GM20431 (cell line): ENCODE measurements around the gene FBXO2.

ENCODE experiments used
- in situ Hi-C: fragments of 300-500 bp; cut with MseI, MboI; formaldehyde crosslinking; loops from one replicate; pipeline ENCODE4 v1.15.0; 2020; ENCODE audit warnings: low sequenced_read_pairs; ENCODE audit not compliant: unreplicated experiment

FBXO2 gene, protein sequence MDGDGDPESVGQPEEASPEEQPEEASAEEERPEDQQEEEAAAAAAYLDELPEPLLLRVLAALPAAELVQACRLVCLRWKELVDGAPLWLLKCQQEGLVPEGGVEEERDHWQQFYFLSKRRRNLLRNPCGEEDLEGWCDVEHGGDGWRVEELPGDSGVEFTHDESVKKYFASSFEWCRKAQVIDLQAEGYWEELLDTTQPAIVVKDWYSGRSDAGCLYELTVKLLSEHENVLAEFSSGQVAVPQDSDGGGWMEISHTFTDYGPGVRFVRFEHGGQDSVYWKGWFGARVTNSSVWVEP

DNA sequence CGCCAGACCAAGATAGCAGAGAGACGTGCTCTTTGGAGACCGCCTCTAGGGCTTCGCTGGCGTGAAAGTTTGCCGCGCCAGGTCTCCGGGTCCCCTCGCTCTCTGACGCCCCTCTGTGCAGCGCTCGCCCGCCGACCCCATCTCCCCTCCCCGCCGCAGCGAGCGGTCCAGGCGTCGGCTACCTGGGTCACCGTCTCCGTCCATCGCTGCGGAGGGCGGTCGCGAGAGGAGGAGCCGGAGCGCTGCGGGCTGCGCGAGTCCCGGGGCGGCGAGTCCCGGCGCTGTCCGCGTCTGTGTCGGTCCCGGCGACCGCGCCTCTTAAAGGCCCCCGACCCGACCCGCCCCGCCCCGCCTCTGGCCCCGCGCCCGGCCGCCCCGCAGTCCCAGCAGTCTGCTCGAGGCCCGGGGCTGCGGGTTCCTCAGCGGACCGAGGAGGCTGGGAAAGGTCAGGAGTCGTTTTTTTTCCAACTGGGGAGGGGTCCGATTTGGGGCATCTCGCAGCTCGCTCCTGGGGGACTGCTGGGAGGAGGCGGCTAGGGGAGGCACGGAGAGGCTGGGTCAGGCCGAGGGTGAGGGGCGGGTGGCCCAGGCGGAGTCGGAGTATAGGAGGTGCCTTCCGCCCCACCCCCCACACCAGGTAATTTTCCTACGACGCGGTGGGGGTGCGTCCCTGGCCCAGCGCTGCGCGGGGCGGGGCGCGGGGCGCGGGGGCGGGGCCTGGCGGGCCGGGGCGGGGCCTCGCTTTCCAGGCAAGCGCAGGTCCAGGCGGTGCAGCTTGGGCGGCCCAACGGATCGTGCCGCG lies at the start of gene FBXO2, which contains the start of gene FBXO44:
Gene FBXO2, minus strand, starts transcription at position 293 of the 802 bp plus-strand sequence. Its CDS starts 89 bp downstream, at position 204.
Gene FBXO44, plus strand, starts transcription at position 741 of the 802 bp plus-strand sequence. CDS start 959 bp downstream, outside the sequence.
- in situ Hi-C loops = loop anchor here (10.0 kb wide), 1 partner anchor 70 kb away; no protein-coding TSS in a partner anchor

DNA sequence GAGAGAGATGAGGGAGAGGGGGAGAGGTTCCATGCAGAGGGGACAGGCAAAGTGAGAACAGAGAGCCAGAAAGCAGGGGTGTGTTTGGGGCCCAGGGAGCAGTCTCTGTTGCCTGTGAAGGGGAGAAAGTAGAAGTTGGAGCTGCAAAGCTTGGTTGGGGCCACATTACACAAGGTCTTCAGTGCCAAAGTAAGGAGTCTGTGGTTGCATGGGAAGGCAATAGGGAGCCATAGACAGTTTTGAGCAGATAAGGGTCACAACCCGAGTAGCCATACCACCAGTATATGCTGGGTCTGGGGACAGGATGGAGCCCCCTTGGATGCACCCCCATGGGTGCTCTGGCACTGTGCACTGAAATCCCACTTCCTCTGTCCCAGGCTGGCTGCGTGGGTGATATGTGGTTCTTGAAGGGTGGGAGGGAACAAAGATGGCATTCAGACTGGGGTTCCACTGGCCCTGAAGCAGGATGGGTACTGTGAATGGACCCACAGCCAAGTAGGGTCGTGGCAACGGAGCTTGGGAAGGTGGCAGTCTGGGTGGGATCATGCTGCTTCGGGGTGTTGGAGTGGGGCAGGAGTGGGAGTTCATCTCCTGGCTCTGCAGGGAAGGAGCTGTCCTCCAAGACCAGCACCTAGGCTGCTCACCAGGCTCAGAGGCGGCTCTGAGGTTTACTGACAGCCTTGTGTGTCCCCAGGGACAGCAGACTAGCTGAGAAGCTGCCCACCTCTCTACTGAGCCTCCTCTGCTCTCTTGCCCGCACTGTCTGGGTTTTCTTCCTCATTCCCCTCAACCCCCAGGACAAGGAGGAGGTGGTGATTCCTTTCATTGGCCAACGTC lies 49.3 kb upstream of the FBXO2 start:
- in situ Hi-C loops = no loop called here

DNA sequence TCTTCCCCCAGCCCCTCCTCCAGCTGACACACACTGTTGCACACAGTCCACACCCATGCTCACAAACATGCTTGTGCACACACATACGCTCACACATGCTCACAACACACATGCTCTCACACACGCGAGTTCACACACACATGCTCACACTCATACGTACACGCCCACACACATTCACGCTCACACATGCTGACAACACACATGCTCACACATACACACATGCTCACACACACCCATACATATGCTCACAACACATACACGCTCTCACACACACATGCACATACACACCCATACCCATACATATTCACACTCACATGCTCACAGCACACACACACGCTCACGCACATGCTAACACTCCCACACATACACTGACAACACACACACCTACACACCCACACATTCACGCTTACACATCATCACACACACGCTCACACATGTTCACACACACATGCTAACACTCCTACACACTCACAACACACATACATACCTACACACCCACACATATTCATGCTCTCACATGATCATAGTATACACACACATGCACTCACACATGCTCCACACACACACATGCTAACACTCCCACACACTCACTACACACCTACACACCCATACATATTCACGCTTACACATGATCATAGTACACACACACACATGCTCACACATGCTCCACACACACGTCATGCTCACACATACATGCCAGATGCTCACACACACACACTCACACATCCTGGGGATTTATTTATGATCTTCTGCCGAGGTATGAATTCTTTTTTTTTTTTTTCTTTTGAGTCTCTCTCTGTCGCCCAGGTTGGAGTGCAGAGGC lies 48.0 kb upstream of the FBXO2 start:
- in situ Hi-C loops = no loop called here

DNA sequence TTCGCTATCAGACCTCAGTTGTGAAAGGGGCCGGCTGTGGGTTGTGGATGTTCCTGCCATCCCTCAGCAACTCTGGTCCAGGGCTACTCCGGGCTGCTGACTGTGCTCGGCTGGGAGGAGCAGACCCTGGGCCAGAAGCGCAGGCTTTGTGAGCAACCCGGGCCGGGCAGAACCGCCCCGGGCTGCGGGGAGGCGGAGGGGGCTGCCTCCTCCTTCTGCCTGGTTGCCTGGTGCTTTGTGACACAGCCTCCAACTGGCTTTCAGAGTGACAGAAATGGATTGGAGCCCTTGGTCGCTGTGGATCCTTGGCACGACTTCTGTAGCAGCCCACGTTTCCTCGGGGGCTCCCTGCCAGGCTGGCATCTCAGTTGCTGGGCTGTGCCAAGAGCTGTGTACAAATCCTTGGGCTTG lies 47.3 kb upstream of the FBXO2 start:
- in situ Hi-C loops = no loop called here

DNA sequence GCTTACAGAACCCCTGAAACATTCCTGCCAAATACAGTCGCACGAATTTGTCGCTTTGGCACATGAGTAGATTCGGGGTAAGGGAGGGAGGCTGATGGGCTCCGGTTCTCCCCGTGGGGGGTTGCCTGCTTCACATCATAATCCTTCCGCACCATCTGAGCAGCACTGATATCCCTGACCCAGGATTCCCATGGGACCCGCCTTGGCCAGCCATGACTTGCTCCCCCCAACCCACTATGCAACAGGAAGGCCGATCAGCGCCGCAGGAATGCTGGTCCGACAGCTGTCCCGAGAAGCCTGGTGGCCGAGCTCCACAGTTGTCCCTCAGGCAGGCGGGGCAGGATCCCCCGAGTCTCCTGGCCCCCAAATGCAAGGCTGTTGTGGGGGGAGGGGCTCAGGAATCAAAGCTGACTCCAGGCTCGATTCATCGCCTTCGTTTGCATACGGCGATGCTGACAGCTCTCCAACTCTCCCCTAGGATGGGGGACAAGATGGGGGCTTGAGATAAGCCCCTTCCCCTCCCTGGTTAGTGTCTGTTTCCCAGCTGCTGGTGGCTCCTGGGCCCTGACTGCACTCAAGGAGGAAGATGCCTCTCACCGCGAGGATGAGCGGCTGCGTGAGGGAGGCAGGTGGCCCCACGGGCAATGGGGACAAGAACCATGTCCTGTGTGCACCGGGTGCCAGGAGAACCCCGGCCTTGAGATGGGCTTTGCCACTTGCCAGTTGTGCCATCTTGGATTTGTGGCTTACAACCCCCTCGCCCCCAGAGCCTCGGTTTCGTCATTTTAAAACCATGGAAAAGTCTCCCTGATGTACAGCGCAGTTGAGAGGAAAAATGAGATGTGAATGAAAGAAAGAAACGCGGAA lies 46.6 kb upstream of the FBXO2 start:
- in situ Hi-C loops = no loop called here

DNA sequence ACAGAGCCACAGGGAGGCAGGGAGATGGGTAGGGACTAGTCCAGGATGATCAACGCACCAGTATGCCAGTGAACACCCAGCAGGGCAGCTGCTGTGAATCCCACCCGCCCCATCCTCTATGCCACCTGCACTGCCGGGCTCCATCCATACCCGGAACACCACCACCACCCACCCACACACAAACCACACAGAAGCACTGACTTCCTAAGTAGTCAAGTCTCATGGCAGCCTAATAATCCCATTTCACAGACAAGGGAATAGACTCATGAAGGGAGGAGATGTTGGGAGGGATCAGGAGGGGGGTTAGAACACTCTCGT lies 43.6 kb upstream of the FBXO2 start:
- in situ Hi-C loops = no loop called here

DNA sequence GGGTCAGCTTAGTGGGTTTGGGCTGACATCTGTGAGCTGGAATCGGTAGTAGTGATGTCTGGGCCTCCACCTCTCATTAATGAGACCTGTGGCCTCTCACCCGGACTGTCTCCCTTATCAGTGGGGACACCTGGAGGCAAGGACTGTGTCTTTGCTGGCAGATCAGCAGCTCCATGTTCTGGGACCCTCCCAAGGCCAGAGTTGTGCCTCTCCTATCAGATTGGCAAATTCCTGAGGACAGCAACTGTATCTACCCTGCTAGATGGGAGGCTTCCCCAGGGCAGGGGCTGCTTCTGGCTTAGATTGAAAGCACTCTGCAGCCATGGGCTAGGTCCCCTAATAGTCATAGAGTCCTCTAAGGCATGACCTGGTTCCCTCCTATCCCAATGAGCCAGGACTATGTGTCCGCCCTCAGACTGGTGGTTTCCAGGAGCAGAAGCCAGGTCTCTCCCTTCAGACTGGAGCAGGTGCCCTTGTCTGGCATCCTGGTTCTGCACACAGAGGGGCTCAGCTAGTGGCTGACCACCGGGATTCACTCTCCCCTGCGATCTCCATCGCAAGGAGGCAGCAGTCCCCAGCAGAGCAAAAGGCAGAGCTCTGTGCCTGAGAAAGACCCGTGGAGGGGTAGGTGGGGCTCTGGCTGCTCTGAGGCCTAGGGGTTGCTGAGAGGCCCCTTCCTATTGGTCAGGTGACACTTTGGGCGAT lies 43.1 kb upstream of the FBXO2 start:
- in situ Hi-C loops = no loop called here

DNA sequence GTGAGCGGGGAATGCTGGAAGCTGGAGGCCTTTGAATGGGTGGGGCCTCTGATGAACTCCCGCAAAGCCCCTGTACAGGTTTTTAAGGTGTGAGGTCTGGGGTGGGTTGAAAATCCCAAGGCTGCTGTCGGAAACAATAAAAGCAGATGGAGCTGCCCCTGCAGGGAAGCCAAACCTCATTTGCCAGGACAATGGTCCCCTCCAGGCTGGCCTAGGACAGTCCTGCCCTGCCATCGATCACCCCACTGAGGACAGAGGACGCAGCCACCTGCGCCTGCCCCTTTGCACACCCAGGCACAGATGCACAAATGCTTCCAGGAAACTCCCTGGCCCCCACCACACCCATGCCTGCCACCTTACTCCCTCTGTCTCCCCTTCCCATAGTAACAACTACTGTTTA lies 41.6 kb upstream of the FBXO2 start:
- in situ Hi-C loops = no loop called here

DNA sequence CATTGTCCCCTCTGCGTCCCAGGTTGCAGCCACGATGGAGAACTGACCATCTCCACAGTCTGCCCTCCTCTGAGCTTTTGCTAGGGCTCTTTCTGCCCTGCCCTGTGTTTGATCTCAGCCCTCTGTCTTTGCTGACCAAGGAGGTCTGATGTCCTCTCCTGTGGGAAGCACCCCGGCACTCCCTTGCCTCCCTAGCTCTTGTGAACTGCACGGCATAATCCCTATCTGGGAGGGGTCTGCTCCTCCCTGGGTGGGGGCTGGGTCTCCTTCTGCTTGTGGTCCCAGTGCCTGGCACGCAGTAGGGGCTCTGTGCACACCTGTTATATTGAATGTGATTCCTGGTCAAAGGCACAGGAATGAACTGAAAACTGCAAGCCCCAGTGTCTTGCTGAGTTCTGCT lies 39.7 kb upstream of the FBXO2 start:
- in situ Hi-C loops = no loop called here

DNA sequence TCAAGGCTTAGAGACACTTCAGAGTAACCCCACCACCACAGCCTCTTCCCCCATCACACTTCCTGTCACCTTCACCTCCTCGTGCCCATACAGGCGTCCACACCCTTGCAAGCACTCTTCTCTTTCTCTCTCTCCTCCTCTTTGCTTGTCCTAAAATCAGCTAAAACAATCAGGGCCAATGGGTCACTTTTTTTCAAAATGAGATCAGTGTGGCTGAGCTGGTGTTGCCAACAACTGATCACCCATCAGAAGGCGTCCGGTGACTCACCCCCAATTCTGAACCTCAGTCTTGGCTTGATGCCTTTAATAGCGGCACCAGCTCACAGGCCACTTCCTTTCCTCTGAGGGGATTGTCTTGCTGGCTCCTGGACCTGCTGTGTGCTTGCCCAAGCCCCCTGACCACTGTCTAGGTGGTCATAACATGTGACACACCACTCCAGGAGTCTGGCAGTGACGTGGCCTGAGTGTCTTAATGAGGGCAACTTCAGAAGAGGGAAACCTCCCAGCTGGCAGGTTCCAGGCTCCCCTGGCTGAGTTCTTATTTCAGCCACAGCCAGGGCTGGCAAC lies 38.9 kb upstream of the FBXO2 start:
- in situ Hi-C loops = no loop called here

DNA sequence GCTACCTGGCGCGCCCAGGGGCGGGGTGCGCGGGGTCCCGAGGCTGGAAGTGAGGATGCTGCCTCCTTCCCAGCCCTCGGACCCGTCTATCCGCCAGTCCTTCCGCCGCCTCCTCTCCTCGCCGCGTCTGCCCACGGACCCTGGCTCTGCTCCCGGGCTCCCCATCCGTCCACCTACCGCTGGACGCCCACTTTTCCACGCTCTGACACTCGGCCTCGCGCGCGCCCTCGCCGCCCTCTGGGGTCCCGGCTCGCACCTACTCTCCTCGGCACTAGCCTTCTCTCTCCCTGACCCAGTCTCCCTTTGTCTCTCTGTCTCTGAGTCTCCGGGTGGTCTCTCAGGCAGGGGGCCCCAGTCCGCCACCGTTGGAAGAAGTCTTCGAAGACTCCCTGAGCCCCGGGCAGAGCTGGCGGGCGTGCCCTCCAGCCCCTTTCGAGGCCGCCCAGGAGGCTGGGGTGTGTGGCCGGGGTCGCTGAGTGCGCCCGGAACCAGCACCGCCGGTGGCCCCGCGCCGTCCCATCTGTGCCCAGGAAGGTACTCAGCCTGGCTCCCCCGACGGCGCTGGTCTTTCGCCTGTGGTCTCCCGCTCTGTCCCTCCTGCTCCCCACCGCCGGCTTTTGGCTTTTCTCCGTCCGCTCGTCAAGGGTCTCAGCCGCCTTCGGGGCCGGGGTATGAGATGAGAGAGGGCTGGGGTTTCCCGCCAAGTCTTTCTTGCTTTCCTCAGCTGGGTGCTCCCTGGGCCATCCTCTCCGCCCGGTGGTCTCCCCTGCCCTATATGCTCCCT lies 37.9 kb upstream of the FBXO2 start:
- in situ Hi-C loops = no loop called here

DNA sequence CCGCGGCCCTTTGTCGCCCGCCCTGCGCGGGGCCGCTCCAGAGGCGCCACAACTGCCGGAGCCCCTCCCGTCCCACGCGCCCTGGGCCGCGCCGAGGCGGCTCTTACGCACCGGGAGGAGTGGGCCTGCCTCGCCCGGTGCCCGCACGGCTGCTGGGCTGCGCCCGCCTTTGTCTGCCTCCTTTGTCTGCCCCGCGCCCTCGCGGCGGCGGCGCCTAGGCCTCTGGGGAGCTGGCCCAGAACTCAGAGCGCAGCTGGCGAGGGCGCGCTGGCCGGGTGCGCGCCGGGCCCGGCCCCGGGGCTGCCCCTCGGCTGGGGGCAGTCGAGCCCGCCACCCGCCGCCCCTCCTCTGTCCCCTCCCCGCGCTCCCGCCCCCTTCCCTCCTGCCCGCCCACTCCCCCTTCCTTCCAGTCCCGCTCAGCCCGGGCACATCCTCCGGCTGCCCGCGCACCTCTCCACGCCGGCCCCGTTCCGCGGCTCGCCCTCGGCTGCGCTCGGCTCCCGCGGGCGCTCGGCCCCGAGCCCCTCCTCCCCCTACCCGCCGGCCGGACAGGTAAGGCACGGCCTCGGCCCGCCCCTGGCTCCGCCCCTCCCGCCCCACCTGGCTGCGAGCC lies 37.2 kb upstream of the FBXO2 start, which contains the start of gene DRAXIN:
Gene DRAXIN, plus strand, starts transcription at position 409 of the 613 bp plus-strand sequence. CDS start 14,549 bp downstream, outside the sequence.
- in situ Hi-C loops = no loop called here

DNA sequence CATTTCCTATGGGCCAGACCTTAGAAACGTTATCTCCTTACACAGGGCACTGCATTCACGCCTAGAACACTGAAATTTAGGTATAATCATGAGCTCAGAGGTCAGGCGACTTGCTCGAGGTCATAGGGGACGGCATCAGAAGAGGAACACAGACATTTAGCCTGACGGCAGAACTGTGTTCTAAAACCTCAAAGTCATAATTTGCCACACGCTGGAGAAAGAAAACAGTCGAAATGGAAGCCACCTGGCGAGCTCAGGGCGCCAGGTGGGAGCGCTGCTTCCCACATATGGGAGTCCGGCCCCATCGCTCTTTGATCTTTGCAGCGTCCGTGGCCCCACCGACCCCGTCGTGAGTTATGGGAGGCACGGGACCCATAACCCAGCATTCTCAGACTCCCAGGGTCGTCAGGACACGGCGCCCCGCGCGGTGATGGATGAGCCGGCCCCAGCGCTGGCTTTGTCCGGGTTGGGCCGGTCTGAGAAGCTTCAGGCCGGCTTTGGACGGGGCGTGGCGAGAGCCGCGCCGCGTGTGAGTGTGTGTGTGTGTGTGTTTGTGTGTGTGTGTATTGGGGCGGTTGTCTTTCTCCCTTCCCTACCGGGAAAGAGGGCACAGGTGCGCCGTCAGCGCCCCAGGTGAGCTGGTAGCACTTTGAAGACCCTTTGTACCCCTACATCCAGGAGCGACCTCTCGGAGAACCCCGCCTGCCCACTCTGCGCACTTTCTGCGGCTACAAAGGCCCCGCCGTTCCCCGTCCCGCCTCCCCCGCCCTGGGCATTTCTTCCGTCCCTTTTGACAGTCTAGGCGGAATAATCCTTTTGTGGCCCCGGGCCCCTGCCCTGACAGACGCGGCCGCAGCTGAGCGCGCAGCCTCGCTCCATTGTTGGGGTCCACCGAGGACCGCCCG lies 36.4 kb upstream of the FBXO2 start:
- in situ Hi-C loops = no loop called here

DNA sequence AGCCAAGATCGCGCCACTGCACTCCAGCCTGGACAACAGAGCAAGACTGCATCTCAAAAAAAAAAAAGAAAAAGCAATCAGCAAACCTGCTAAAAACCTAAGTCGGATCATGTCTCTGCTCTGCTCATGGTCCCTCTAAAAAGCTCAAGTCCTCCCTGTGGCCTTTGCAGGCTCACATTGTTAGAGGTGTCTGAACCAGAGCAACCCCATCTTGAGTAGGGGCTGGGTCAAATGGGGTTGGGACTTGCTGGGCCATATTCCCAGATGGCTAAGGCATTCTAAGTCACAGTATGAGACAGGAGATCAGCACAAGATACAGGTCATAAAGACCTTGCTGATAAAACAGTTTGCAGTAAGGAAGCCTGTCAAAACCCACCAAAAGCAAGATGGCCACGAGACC lies 34.3 kb upstream of the FBXO2 start:
- in situ Hi-C loops = no loop called here

DNA sequence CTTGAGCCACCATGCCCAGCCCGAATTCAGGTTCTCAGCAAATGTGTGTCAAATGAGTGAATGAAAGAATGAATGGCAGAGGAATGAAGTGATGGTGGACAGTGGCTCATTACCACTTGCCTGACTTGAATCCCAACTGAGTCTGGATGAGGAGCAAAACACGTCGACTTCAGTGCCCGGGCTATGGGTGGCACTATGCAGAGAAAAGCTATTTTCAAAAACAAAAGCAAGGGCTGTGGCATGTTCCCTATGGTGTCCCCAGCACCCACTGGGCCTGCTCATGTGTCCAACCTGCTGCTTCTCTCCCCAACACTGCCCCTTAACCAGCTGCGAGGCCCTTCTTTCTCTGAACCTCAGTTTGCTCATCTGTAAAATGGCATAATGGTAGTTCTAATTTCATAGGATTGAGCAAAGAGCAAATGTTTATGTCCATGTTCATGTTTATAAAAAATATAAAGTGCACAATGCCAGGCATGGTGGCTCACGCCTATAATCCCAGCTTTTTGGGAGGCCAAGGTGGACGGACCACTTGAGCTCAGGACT lies 31.1 kb upstream of the FBXO2 start:
- in situ Hi-C loops = no loop called here
